ENCODE results near the gene S100A4.

GRCh38 chr1:153566414-153567371 is 21.1 kb upstream of the S100A4 start:
- no peak for TF ChIP-seq CTCF (IDR thresholded peaks at IDR 0.05; ENCODE audit: insufficient read depth, low read length)
- TF ChIP-seq POLR2AphosphoS5 (IDR thresholded peaks at IDR 0.05; ENCODE audit: low read depth), result peak; percentile 82
